Inflammatory macrophage treated with lipopolysaccharide for 1 hour (primary cell): ENCODE measurements around the gene RPS21.

Experiments used
- DNase-seq, 2 donors: peaks; one replicate each; pipeline ENCODE4 v3.0.0-alpha.2; 2020 to 2022

The RPS21 gene

GRCh38 chr20:62381842-62382241 is 5.1 kb upstream of the RPS21 start:
- DNase-seq = no peak

- DNase-seq = peak; percentile 54 to 69
Observed at GRCh38 chr20:62382306-62383198, 4.4 kb upstream of the RPS21 start.

- DNase-seq = no peak
Observed at GRCh38 chr20:62387219-62387913, 463 bp downstream of the RPS21 start.

GRCh38 chr20:62387933-62388635 is 1.2 kb downstream of the RPS21 start:
- no peak for DNase-seq

GRCh38 chr20:62388839-62389600 is 2.1 kb downstream of the RPS21 start:
- no peak for DNase-seq

- no peak for DNase-seq
Observed at GRCh38 chr20:62389601-62390087, 2.7 kb downstream of the RPS21 start.

- no peak for DNase-seq
Observed at GRCh38 chr20:62390317-62391164, 3.6 kb downstream of the RPS21 start.

- DNase-seq = no peak
Observed at GRCh38 chr20:62391165-62392076, 4.5 kb downstream of the RPS21 start.

GRCh38 chr20:62392077-62392418 is 5.1 kb downstream of the RPS21 start:
- DNase-seq = no peak

GRCh38 chr20:62392621-62393334 is 5.9 kb downstream of the RPS21 start:
- DNase-seq = no peak

GRCh38 chr20:62393335-62393665 is 6.4 kb downstream of the RPS21 start:
- no peak for DNase-seq

- no peak for DNase-seq
Observed at GRCh38 chr20:62393830-62394229, 6.9 kb downstream of the RPS21 start.

- no peak for DNase-seq
Observed at GRCh38 chr20:62394248-62395245, 7.6 kb downstream of the RPS21 start.

- no peak for DNase-seq
Observed at GRCh38 chr20:62395311-62396242, 8.7 kb downstream of the RPS21 start.

- DNase-seq = no peak
Observed at GRCh38 chr20:62396367-62397239, 9.7 kb downstream of the RPS21 start.

GRCh38 chr20:62398120-62398821 is 11.4 kb downstream of the RPS21 start:
- no peak for DNase-seq
